Keratinocyte (primary cell): ENCODE measurements around the gene SLC6A3.

Experiments
- EZH2 ChIP-seq: IDR thresholded peaks from one replicate; pipeline ENCODE4 v1.6.1; 2012; ENCODE audit warnings: inconsistent platforms, mild to moderate bottlenecking, low read length, moderate library complexity
- TF ChIP-seq, protein P1 (sequence below), 3 experiments: IDR thresholded peaks in 1 of 3; conservative IDR thresholded peaks in 1 of 3; optimal IDR thresholded peaks in 1 of 3; 2 replicates in 2 of 3; 3 replicates in 1 of 3; pipeline versions ENCODE3 to v1.5.1; 2011; ENCODE audit warnings: low read length in 3 of 3, mild to moderate bottlenecking in 3 of 3, moderate library complexity in 2 of 3, control low read depth in 1 of 3, inconsistent platforms in 1 of 3; ENCODE audit not compliant: insufficient read depth in 2 of 3; ENCODE audit errors: extremely low read depth in 1 of 3

GRCh38 chr5:1352231-1353219 lies 92.7 kb downstream of the SLC6A3 start:
- TF ChIP-seq, protein P1, sequence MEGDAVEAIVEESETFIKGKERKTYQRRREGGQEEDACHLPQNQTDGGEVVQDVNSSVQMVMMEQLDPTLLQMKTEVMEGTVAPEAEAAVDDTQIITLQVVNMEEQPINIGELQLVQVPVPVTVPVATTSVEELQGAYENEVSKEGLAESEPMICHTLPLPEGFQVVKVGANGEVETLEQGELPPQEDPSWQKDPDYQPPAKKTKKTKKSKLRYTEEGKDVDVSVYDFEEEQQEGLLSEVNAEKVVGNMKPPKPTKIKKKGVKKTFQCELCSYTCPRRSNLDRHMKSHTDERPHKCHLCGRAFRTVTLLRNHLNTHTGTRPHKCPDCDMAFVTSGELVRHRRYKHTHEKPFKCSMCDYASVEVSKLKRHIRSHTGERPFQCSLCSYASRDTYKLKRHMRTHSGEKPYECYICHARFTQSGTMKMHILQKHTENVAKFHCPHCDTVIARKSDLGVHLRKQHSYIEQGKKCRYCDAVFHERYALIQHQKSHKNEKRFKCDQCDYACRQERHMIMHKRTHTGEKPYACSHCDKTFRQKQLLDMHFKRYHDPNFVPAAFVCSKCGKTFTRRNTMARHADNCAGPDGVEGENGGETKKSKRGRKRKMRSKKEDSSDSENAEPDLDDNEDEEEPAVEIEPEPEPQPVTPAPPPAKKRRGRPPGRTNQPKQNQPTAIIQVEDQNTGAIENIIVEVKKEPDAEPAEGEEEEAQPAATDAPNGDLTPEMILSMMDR (optimal IDR thresholded peaks at IDR 0.05 in 1 of 3, IDR thresholded peaks at IDR 0.05 in 1 of 3, conservative IDR thresholded peaks at IDR 0.05 in 1 of 3; ENCODE audit: extremely low read depth in 1 of 3, insufficient read depth in 2 of 3, low read length in 3 of 3): no peak
- TF ChIP-seq EZH2: no peak
